NCI-H1417 treated with DMSO at 0.1 percent for 48 hours (cell line): Measurements from ENCODE around the gene CXCR6.
"Not testable (repeated sequence)": the region's sequence is repeated elsewhere in the genome, so short reads cannot be mapped to it uniquely, and the experiment has no call there.

Experiments used
- DNase-seq: peaks from one replicate; lab custom pipeline; 2025; lab: John Stamatoyannopoulos, UW

The CXCR6 gene

DNA sequence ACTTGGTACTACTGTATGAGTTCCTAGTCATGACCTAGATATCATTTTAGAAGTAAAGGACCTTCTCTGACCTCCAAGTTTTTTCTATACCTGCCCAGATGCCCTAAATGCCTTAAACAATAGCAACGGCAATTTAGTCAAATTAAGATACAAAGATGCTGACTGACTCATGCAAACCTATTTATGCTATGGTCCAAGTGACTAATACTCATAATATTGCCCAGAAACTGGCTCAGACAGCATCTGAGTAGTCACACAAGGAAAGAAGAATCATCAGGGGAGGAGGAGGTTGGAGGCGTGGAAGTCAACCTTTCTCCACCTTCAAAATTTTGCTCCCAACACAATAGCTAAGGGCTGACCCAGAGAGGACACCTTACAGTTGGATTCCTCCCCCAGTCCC is 45.5 kb downstream of the CXCR6 start:
- DNase-seq = no peak

DNA sequence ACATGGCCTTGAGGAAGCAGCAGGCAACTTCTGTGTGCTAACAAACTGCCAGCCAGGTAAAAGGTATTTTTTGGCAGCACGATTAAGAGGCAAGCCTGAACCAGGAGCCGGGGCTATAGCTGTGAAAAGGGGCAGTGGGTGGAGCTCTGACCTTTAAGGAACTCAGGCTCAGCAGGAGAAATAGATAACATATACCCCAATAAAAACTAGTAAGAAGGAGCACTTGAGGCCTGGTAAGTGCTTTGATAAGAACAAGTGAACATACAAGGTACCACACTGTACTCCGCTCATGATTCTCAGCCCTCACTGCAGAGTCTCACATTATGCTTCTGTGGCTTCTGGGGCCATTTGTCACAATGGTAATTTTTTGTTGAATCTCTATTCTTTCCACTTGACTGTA is 46.9 kb downstream of the CXCR6 start:
- no peak for DNase-seq

DNA sequence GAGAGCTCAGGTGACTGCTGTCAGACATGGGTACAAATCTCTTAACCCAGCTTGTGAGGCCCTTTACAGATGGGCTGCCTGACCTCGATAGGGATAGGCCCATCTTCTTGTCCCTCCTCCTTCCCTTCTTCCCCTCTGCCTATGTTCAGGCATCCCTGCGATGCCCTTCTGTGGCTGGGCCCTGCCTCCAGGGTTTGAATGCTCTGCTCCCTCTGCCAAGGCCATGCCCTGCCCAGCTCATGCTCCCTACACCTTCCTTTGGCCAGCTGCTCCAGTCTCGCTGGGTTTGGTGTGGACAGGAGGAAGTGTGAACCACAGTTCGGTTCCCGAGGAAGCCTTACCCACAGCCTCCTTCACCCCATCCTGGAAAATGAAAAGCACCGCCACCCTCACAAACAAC is 48.1 kb downstream of the CXCR6 start:
- no peak for DNase-seq

DNA sequence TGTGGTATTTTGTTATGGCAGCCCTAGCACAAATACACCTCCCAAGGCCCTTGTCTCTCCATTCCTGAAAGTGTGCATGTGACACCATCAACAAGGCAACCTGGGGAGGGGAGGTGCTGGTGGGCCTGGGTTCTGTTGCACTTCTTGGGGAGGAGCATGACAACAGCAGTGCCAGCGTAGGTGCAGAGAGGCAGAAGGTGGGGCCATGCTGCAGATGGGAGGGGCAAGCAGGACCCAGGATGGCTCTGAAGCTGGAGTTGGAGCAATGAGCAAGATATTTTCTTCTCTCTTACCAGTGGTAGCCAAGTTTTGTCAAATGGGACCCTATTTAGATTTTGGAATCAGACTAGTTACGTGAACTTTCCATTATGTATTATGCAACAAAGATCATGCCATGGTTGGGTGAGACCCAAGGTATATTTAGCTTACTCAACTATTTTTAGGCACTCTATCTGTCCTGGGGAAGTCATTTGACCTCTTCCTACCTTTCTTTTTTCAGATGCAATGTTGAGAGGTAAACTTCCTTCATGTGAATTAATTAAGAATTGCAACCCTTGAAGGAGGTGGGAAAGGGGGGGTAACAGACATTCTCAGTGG is 49.0 kb downstream of the CXCR6 start:
- no peak for DNase-seq

DNA sequence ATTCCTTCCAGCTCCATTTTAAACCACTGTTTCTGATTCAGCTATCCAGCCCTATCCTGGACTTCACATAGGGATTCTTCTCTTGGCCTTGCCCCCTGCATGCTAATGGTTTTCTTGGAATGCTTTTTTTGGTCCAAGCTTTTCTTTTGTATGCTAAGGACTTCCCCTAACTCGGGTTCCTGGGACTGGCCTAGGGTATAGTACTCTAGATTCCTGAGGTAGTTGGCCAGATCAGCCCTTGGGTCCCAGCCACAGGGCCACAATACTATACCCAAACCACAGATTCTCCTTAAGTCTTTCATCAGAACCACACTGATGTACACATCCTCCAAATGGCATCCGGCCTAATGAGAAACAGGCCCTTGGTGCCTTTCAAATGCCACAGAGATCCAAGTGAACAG is 49.6 kb downstream of the CXCR6 start:
- no peak for DNase-seq

DNA sequence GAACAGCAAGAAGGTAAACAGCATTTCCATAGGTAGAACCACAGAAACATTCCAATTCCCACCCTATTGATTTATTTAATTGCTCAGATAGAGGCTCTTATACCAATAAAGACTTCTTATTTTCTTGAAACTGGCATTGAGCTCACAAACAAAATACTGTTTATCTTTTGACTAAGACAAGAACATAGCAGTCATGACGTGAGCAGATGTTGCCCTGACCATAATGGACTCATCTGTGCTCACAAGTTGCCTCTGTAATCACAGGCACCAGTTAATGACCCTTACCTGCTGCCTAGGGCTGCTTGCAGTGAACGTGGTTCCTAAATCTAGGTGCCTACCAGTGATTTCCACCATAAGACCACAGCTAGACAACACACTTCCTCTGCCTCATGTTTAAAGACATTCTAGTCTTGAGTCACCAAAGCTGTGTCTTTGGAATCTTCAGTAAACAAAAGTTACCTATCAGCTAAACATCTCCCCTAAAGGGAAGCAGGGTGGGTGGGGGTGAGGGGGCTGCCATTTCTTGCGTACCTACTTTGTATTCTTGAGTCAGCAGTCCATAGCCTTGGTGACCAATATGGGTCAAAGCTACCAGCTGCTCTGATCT is 50.3 kb downstream of the CXCR6 start:
- DNase-seq = no peak

DNA sequence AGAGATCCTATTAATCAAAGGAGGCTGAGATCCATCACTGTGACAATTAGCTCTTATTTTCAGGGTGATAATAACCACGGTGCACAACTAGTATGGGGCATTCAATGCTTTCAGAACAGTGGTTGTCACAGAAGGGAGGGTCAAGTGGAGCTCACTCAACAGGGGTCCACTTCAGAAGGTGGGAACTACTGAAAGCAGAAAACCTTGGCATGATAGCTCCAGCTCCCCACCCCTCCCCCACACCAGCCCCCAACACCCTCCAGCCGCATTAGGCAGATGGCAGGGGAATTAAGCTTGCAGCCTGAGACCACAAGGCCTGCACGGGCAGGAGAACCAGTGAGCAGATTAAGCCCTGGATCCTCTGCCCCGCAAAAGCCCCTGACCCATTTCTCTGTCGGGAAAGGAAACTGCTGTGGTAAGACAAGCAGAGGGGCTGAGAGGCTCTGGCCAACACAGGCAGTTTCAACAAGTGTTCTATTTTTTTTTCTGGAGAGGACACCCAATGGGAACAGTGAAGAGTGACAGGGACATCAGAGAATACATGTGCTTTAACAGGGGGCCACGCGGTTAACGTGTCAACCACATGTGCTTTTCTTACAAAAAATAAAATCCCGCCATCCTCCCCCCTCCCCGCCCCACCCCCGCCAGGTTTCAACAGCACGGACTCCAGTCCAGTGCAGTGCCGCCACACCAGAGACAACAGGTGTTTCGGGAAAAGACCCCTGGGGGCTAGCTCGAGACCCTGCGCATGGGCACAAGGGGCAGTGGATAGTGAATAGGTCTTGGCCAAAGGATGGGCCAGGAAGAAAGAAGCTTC is 51.4 kb downstream of the CXCR6 start:
- peak; percentile 31 for DNase-seq

DNA sequence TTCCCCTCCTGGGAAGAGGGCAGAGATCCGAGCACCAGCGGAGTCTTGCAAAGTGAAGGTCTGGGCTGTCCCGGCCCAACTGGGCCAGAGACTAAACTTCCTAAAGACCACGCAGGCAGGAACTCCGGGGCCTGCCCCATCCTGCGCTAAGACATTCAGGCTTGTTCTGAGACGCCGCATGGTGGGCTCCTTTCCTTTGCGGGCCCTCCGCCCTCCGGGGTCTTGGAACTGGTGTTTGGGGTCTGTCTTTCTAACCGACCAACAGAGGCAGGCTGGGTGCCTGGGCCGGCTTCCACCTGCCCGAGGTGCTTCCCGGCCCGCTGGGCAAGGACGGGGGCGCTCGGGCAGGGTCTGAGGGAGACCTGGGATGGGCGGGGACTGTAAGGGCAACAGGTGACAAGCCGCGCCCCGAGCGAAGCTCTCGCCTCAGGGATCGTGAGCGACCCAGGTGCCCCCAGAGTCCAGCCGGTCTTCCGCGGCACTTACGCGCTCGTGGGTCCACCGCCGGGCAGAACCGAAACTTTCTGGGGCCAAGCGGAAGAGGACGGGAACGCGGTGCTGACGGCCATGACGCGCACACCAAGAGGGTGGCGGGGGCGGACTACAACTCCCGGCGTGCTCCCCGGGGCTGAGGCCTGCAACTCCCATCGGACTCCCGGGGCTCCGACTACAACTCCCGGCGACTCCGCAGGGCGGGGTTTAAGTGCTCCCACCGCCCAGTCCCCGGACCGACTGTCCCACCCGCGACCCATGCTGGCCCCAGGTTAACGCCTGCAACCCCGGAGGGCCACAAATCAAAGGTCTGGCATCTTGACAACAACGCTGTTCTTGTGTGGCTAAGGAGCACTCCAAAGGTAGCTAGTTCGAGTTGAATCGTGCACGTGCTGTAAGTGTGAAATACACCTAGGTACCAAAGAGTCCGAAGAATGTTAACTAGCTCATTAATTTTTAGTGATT is 52.2 kb downstream of the CXCR6 start, which contains the start of gene FYCO1:
FYCO1 (minus strand) TSS at position 589 of the 957 bp plus-strand sequence. CDS start 10,914 bp downstream, outside the sequence.
- no peak for DNase-seq

DNA sequence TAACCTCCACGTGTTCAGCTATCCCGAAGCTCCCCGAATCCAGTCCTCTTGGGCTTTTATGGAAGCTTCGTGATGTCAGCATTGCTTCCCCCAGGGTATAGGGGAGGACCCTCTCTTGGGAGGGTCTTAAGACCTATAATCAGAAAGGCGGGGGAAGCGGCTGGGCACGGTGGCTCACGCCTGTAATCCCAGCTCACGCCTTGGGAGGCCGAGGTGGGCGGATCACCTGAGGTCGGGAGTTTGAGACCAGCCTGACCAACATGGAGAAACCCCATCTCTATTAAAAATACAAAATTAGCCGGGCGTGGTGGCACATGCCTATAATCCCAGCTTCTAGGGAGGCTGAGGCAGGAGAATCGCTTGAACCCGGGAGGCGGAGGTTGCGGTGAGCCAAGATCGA is 54.2 kb downstream of the CXCR6 start:
- DNase-seq = not testable (repeated sequence)

DNA sequence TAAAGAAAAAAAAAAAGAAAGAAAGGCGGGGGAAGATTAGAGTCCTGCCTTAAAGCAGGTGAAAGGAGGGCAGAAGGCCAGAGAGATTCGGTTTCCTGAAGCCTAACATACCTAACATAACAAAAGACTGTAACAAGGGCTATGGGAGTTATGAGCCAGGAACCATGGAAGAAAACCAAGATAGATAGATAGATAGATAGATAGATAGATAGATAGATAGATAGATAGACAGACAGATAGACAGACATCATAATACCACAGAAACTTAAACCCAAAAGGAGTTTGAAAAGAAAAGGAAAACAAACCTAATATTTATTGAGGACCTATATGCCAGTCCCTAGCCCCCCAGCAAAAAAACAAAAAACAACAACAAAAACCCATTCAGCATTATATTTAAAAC is 54.7 kb downstream of the CXCR6 start:
- no peak for DNase-seq
